ENCODE data around the gene MFSD11.

DNA sequence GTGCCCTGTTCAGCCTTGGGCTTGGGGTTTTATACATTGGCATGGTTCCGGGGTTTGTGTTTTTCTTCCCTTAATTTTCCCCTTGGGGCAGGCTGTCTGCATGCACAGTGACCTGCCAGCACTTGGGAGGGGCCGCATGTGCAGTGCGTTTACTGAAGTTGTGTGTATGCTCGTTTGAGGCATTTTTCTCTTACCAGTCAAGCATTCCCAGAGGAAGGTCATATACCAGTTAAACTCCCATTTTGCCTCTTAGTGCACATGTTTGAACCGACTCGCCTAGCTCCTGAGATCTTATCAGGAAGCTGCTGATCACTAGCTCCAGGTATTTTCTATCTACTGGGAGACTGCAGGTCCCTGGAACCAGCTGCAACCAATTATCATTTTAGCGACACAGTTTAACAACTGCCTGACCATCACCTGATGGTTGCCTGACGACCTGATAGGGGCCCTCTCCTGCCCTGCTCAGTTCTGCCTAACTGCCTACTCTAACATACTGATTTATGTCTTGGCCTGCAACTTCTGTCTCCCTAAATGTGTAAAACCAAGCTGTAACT is 51.4 kb downstream of the MFSD11 start:
- no peak for TF ChIP-seq POLR2AphosphoS5 (IDR thresholded peaks at IDR 0.05; ENCODE audit: insufficient read depth, low read depth, low read length)
- no peak for TF ChIP-seq JUN (IDR thresholded peaks at IDR 0.05; ENCODE audit: borderline replicate concordance, insufficient read depth, insufficient read length, low read depth)
- TF ChIP-seq CTCF (IDR thresholded peaks at IDR 0.05; ENCODE audit: extremely low read depth in 1 of 2, insufficient read depth in 1 of 2, low read depth in 1 of 2, low read length in 2 of 2) = no peak
- TF ChIP-seq POLR2A (IDR thresholded peaks at IDR 0.05; ENCODE audit: low read depth, low read length) = no peak
- no peak for TF ChIP-seq EZH2 (IDR thresholded peaks at IDR 0.05; ENCODE audit: borderline replicate concordance, low read depth, low read length, severe bottlenecking)
